Measurements from ENCODE around the gene MKNK2. TPM values are rescaled to one million over a fixed set of nuclear protein-coding genes. Genes with fewer than 3 reads are reported as not detected.
A peak's percentile ranks its signal among the peaks of the same experiment; 100 is the strongest.

MKNK2 gene
- total and polyA plus RNA-seq, 10 of the 15 experiments (the other 5 are each of a cell fraction or from before 2014, with no cell fraction given) = 9.6 to 365 (median 69.9) TPM

DNA sequence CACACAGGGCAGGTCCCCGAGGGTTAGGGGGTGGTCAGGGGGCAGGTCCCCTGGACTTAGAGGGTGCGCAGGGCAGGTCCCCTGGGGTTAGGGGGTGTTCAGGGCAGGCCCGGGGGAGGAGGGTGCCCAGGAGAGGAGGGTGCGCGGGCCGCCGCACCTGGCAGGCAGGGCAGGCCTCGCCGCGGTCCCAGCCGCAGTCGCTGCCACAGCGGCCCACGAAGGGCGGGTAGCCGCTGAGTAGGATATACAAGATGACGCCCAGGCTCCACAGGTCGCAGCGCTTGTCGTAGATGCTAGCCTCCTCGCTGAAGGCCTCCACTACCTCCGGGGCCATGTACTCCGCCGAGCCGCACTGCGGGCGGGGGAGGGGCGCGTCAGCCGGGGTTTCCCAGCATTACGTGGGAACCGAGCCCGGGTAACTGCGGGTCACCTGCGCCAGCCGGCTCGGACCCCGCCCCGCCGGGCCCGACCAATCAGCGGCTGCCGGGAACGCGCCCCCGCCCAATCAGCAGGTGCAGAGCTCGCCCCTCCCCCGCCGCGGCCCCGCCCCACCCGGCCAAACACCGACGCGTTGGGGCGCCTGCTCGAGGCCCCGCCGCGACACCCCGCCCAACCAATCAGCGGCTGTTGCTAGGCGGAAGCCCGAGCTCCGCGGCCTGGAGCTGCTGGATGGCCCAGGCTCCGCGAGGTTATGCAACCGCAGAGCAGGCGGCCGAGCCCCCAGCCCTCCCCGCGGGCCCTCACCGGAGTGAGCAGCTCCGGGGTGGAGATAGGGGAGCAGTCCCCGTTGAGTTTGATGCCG lies 9.2 kb downstream of the MKNK2 start (continued):
- TF ChIP-seq CREB1 (IDR thresholded peaks at IDR 0.05; ENCODE audit: low read depth) = peak; percentile 70
- 0 out of 2 replicates have a peak, but pooled peaks have one; percentile 13 for TF ChIP-seq STAT1 (conservative IDR thresholded peaks at IDR 0.05)
- TF ChIP-seq, protein P1, sequence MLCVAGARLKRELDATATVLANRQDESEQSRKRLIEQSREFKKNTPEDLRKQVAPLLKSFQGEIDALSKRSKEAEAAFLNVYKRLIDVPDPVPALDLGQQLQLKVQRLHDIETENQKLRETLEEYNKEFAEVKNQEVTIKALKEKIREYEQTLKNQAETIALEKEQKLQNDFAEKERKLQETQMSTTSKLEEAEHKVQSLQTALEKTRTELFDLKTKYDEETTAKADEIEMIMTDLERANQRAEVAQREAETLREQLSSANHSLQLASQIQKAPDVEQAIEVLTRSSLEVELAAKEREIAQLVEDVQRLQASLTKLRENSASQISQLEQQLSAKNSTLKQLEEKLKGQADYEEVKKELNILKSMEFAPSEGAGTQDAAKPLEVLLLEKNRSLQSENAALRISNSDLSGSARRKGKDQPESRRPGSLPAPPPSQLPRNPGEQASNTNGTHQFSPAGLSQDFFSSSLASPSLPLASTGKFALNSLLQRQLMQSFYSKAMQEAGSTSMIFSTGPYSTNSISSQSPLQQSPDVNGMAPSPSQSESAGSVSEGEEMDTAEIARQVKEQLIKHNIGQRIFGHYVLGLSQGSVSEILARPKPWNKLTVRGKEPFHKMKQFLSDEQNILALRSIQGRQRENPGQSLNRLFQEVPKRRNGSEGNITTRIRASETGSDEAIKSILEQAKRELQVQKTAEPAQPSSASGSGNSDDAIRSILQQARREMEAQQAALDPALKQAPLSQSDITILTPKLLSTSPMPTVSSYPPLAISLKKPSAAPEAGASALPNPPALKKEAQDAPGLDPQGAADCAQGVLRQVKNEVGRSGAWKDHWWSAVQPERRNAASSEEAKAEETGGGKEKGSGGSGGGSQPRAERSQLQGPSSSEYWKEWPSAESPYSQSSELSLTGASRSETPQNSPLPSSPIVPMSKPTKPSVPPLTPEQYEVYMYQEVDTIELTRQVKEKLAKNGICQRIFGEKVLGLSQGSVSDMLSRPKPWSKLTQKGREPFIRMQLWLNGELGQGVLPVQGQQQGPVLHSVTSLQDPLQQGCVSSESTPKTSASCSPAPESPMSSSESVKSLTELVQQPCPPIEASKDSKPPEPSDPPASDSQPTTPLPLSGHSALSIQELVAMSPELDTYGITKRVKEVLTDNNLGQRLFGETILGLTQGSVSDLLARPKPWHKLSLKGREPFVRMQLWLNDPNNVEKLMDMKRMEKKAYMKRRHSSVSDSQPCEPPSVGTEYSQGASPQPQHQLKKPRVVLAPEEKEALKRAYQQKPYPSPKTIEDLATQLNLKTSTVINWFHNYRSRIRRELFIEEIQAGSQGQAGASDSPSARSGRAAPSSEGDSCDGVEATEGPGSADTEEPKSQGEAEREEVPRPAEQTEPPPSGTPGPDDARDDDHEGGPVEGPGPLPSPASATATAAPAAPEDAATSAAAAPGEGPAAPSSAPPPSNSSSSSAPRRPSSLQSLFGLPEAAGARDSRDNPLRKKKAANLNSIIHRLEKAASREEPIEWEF (IDR thresholded peaks at IDR 0.05; ENCODE audit: insufficient replicate concordance, low read depth, low read length) = no peak

DNA sequence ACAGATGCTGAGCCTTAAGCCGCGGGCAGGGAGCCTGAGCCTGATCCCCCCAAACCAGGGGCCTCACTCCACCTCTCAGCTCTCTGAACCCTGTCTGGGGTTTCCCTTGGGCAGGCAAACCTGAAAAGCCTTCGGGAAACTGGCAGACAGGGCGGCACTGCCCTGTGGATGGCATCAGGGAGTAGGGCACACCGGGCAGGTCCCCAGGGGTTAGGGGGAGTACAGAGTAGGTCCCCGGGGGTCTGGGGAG lies 9.7 kb downstream of the MKNK2 start:
- ATAC-seq (no peak), DNase-seq (ENCODE audit: low read depth, low spot score) (no peak), FAIRE-seq (no peak)
- Histone ChIP-seq H2AFZ (ENCODE audit: control insufficient read depth, low read depth, low read length) (no peak overlapping the region), H3K27me3 (replicated peaks in 1 of 2; ENCODE audit: control insufficient read depth in 2 of 2, insufficient read depth in 2 of 2, low read length in 1 of 2) (no peaks in the 10 kb centered on the region), H3K9ac (ENCODE audit: control insufficient read depth, insufficient read depth, low read length) (peak overlapping the region; percentile 86), H3K9me3 (replicated peaks; ENCODE audit: control insufficient read depth, insufficient read depth, low read length) (no peaks in the 10 kb centered on the region), H3K27ac (ENCODE audit: control insufficient read depth, insufficient read depth) (peak overlapping the region; percentile 92), H4K20me1 (ENCODE audit: control insufficient read depth, insufficient read depth) (no peaks in the 10 kb centered on the region; the same call in 1 of the 2 replicates), H3K4me2 (ENCODE audit: control insufficient read depth, insufficient read depth) (peak overlapping the region; percentile 99), H3K4me3 (peak overlapping the region; percentile 71), H3K36me3 (ENCODE audit: control insufficient read depth in 2 of 2, insufficient read depth in 2 of 2, low read length in 1 of 2) (peaks cover 19 to 33% of the 10 kb centered on the region in 2 experiments), H3K4me1 (ENCODE audit: control insufficient read depth, insufficient read depth, low read length) (peaks cover 34% of the 10 kb centered on the region), H3K79me2 (ENCODE audit: control insufficient read depth, insufficient read depth, low read length) (peaks cover 33% of the 10 kb centered on the region)
- 0 out of 2 replicates have a peak, but pooled peaks have one; percentile 58 for TF ChIP-seq POLR2AphosphoS2 (IDR thresholded peaks at IDR 0.05; ENCODE audit: low read depth, low read length)
- TF ChIP-seq, protein P2, sequence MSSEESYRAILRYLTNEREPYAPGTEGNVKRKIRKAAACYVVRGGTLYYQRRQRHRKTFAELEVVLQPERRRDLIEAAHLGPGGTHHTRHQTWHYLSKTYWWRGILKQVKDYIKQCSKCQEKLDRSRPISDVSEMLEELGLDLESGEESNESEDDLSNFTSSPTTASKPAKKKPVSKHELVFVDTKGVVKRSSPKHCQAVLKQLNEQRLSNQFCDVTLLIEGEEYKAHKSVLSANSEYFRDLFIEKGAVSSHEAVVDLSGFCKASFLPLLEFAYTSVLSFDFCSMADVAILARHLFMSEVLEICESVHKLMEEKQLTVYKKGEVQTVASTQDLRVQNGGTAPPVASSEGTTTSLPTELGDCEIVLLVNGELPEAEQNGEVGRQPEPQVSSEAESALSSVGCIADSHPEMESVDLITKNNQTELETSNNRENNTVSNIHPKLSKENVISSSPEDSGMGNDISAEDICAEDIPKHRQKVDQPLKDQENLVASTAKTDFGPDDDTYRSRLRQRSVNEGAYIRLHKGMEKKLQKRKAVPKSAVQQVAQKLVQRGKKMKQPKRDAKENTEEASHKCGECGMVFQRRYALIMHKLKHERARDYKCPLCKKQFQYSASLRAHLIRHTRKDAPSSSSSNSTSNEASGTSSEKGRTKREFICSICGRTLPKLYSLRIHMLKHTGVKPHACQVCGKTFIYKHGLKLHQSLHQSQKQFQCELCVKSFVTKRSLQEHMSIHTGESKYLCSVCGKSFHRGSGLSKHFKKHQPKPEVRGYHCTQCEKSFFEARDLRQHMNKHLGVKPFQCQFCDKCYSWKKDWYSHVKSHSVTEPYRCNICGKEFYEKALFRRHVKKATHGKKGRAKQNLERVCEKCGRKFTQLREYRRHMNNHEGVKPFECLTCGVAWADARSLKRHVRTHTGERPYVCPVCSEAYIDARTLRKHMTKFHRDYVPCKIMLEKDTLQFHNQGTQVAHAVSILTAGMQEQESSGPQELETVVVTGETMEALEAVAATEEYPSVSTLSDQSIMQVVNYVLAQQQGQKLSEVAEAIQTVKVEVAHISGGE (CRISPR knock-in tag; IDR thresholded peaks at IDR 0.05) = no peak
- in situ Hi-C loops (cut with MboI) = no loop called here
- POLR2A ChIA-PET = interaction anchor here (0.6 to 4.3 kb wide), 6 partner anchors 11 to 109 kb away, joined by 3 to 37 read pairs (median 6); partner anchors contain the start of gene MKNK2
- no TSS peak for BruUV-seq (replicated peaks)
- SMC1A ChIA-PET (ENCODE audit: uncharacterized antibody, unreplicated experiment) = no interaction called here
- 0% methylated on average over 6 of the region's 6 CpGs for WGBS (ENCODE audit: insufficient coverage, insufficient replicate concordance, low lambda C conversion rate, missing lambda C conversion rate)
- CTCF ChIA-PET = interaction anchor here (1.1 to 1.5 kb wide), 2 partner anchors 21 to 23 kb away, joined by 3 to 7 read pairs; no protein-coding TSS in a partner anchor
- RAD21 ChIA-PET (ENCODE audit: unreplicated experiment) = interaction anchor here (0.8 to 2.4 kb wide), 4 partner anchors 9 to 177 kb away, joined by 3 to 17 read pairs (median 6); no protein-coding TSS in a partner anchor
- intact Hi-C loops (cut with micrococcal nuclease; ENCODE audit: unreplicated experiment) = no loop called here
